GM21360 (cell line): Measurements from ENCODE around the gene CACNA1H.

Experiments
- ATAC-seq: cut with Tn5 transposase; IDR thresholded peaks from one replicate; pipeline ENCODE4 v1.9.1; 2021; ENCODE audit warnings: mild to moderate bottlenecking, moderate library complexity; ENCODE audit not compliant: unreplicated experiment

The CACNA1H gene

DNA sequence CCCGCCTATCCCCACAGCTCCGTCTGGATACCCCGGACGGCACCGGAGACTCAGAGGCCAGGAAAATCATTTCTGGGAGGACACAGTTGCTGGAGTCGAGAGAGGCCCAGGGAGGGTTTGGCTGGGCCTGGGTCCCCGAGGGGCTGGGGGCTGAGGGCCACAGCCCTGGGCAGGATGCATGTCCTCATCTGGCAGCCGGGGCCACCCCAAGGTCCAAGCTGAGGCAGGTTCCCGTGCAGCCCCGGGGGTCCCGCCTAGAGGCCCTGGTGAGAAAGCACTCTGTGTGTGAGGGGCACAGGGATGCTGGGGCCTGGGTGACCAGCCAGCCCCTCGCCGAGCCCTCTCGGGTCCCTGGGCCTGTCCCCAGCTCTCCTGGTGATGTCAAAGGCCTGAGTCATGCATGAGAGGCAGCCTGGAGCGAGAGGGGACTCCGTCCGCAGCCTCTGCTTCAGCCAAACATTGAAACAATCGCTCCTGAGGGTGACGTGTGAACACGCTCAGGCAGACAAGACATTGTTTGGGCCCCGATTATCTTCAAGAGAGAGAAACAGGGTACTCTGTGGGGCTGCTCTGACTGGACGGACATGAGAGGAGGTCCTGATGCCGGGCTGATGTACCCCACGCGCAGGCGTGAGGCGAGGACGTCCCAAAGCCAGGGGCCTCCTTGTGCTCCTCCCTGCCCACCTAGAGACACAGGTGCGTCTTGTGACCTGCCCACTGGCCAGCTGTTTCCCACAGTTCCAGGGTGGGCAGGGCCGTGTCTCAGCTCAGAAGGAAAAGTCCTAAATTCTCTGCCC lies 31.1 kb upstream of the CACNA1H start:
- no peak for ATAC-seq

DNA sequence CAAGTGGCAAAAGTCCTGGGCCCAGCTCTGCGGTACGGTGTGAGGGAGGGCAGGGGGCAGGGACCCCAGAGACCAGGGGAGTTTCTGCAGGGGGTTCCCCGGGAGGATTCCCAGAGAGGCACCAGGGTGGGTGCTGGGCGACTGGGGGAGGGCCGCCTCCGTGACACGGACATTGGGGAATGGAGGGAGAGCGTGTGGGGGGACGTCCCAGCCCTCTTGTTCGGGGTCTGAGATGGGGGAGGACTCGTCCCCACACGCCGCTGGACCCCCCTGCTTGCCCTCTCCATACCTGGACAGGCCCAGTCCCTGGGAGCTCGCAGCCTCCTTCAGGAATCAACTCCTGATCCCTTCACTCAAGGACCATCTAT lies 30.5 kb upstream of the CACNA1H start:
- ATAC-seq: no peak

DNA sequence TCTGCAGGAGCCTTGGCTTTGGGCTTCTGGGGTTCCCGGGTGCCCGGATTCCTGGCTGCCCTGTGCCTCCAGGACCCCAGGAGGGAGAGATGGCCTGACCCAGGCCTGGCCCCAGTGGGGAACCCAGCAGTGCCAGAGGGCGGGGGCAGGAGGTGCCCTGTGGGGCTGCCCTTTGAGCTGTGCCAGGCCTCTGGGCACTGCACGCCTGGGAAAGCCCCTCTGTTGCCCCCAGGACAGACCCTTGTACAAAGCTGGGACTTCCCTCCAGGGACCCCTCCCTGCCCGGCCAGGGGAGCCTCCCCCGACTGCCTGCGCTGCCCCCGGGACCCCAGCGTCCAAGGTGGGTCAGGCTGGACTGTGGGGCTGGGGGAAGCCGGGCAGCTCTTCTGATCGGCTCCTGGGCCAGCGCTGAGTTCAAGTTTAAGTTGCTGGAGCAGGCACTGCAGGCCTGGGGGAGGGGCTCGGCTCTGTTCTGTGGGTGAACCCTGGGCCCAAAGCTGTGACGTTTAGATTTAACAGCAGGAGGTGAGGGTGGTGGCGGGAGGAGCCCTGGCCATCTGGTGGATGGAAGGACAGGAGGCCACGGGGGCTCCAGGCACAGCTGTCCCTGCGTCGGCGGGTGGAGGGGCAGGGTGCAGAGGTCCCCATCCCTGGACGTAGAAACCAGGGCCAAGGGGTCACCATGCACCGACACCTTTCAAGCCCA lies 29.2 kb upstream of the CACNA1H start:
- ATAC-seq: no peak

DNA sequence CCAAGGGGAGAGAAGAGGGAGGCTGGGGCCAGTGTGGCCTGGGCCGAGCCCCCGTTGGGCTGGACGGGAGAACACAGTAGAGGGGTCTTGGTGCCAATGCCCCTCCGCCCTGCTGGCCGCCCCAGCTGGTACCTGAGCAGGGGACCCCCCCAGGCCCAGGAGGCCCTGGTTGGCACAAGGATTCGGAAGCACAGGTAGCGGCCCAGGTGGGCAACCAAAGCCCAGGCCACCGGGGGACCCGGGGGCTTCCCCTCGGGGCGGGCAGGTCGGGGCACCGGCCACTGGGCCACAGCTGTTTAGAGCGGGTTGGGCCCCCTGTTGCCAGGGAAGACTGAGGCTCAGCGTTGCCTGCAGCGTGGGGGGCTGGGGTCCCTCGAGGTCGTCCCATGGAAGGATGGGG lies 28.6 kb upstream of the CACNA1H start:
- ATAC-seq: no peak

DNA sequence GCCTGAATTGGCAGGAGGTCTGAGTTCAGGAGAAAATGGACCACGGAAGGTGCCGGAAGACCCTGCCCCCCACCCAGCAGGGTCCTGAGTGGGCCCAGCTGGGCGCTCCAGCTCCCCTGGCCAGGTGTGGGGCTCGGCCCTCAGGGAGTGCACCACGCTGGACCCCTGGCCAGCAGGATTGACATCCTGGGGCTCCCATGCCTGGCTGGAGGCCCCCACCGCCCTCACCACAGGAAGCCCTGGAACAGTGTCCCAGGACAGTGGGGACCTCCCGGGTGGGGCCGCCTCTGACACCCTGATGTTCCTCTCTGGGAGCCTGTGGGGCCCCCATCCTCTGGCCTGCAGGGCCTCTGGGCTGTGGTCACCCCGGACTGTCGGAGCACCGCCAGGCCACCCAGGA lies 28.1 kb upstream of the CACNA1H start:
- ATAC-seq: no peak

DNA sequence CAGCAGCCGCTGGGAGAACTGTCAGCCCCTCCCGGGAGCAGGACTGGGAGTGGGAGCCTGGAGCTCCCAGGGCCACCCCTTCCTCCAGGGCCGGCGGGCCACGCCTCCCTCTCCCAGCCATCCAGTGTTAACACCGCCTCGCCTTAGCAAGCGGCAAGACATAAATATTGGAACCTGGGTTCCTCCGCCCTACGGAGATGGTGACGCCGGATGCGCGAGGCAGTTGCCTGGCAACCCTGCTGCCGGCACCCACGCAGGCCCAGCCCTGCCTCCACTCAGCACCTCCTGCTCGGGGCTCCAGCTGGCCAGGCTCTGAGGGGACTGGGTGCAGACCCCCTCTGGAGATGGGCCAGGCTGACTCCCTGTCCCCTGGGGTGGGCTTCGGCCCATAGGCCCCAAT lies 27.4 kb upstream of the CACNA1H start:
- ATAC-seq: no peak

DNA sequence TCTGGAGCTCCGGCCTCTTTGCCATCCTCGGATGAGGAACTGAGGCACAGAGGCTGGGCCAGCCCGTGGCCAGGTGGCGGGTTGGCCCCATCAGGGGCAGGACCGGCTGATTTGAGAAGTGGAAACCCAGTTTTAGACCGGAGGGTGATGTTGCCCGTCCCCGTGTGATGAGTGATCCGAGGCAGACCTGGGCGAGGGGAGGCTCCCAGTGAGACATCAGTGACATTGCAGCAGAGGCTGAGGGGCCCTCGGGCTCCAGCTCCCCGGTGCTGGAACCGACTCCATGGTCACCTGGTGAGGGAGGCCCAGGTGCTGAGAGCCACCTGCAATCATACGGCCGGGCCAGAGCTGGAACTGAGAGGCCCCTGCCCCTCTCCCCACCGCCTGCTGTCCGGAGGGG lies 26.9 kb upstream of the CACNA1H start:
- no peak for ATAC-seq

DNA sequence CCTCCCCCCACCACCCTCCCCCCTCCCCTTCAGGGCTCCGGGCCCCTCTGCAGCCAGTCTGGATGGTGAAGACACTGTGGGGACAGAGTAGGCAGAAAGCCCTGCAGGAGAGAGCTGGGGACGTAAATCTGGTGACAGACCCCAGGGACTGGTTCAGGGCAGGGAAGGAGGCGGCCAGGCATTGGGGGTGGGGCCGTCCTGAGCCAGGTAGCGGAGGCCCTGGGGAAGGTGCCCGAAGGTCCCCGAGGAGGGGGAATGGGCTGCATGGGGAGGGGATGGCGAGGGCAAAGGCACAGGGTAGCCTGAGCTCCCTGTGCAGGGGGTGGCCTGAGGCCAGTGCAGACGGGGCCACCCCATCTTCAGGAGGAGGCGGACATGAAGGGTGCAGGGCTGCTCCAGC lies 26.3 kb upstream of the CACNA1H start:
- no peak for ATAC-seq

DNA sequence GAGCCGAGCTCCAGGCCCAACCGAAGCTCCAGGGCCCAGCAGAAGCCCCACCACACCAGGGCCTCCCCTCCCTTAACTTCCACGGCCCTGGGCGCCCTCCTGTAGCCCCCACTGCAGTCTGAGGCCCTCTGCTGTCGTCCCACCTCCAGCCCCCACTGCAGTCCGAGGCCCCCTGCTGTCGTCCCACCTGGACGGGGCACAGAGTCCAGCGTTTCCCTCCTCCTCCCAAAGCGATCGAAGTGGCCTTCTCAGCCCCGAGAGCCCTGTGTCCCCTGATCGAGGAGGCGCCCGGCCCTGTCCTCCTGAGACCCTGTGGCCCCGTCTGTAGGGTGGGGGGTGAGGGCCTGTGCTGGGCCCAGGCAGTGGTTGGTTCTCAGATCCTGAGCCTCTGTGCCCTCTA lies 25.8 kb upstream of the CACNA1H start:
- ATAC-seq: no peak

DNA sequence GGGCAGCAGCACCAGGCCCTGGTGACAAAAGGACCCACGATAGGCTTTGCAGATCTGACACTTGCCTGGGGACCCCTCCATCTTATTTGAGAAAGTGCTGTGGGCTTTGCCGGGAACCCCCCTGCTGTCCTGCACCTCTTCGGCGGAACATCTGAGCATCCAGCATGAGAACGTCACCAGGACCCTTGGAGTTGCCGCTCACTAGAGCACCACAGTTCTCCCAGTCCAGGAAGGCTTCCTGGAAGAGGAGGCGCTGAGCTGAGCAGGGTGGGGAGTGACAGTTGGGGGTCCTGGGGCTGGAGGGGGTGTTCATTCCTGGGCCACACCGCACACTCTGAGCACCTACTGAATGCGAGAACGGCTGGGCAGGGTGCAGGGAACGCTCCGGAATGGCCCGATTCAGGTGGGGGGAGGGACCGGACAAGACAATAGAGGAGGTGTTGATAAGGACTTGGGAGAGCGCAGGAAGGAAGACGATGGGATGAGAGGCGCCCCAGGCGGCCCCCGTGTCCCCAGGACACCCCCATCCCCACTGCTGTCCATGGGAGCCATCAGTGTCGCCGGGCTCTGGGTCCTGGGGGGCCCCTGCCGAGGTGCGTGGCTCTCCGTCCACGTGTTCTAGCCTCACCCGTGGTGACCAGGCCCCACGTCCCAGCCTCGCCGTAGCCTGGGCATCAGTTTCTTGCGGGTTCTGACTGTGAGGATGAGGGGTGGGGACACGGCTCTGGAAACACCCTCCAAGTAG lies 24.8 kb upstream of the CACNA1H start:
- ATAC-seq: no peak

DNA sequence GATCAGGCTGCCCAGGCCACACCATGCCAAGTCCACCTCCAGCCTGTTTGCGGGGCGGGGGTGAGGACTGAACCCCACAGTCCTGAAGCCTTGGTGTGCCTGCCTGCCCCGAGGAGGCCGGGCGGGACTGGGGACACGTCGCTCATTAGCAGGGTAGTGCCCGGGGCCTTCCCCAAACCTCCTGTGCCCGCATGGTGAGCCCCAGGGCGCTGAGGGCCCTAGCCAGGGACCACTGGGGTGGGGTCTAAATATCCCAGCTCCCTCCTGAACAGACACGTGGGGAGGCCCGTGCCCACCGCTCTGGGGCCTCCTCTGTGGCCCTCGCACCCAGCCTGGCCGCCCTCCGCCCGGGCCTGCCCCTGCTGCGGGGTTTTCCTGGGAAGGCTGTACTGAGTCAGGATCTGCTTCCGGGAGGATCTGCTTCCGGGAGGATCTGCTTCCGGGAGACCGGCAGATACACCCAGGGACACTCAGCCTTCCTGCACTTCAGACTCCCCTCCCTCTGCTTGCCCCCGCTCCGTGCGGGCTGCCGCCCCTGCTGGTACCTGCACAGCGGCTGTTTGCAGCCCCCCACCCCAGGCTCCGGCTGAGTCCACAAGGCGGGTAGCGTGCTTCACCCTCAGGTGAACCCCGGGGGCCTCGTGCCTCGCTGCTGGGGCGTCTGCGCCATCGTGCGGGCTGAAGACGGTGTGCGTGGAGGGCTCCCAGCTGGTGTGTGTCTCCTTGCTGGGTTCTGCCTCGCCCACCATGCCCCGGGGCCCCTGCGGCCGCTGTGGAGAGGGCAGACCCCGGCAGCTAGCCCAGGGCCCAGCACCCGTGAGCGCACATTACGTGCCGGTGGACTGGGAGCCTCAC lies 23.6 kb upstream of the CACNA1H start:
- ATAC-seq: no peak

DNA sequence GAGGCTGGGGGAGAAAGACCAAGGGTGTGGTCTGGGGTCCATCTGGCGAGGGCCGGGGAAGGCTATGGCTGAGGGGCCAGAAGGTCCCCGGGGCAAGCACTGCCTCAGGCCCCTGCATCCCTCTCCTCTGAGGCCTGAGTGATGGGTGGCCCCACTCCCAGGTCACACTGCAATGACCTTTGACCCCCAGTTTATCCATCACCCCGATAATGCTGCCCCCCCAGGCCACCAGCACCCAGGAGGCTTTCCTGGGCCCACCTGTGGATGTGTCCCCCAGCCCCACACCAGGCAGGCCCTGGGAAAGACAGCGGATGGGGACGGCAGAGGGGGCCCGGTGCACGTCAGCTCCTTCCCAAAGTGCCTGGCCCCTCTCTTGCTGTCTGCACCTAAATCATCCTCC lies 22.5 kb upstream of the CACNA1H start:
- no peak for ATAC-seq

DNA sequence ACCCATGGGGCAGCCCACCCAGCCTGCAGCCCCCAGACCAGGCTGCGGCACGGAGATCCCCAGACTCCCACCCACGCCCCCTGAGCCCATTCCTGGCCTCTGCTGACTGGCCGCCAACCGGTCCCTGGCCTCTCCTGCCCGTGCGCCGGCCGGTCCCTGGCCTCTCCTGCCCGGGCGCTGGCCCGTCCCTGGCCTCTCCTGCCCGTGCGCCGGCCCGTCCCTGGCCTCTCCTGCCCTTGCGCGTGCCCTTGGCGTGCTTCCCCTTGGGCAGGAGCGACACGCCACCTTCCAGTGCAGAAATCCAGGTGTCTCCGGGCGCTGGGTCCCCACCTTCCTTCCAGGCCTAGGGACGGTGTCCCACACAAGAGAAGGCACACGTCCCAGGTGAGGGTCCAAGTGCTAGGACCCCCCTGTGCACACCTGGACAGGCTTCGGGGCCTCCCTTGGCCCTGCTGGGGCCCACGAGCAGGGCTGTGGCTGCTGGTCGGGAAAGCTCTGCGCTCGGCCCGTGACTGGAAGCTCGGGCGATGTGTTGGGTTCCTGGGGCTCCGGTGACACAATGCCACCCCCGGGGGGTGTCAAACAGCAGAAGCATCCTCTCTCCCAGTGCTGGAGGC lies 21.4 kb upstream of the CACNA1H start:
- no peak for ATAC-seq

DNA sequence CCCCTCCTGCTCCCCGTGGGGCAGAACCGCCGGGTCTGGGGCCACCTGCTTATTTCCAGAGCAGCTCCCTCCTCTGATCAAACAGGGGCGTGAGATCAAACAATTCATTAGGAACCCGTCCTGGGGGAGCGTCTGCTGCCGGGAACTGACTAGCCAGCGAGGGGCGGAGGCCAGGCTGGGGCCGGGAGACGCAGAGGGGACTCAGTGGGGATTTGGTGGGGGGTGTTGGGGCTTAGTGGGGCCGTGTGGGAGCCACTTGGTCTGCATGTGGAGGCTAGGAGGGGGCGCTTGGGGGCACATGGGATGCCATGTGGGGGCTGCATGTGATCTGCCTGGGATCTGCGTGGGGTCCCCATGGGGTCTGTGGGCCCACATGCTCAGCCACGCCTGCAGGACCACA lies 20.5 kb upstream of the CACNA1H start:
- no peak for ATAC-seq

DNA sequence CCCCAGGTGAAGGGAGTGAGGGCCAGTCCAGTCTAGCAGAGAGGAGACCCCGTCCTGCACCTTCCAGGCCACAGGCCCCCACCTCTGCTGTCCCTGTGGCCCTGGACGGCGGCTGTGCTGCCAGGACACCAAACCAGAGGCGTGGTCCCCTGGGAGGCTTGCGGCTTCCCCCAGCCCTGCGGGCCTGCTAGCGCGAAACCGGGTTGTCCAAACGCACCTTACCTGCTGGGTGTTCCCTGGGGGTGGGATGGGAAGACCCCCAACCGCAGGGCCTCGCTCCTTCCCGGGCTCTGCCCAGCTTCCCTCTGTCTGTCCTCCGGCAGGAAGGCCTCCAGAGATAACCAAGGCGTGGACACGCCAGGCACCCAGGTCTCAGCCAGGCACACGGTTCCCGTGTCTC lies 19.6 kb upstream of the CACNA1H start:
- ATAC-seq: no peak

DNA sequence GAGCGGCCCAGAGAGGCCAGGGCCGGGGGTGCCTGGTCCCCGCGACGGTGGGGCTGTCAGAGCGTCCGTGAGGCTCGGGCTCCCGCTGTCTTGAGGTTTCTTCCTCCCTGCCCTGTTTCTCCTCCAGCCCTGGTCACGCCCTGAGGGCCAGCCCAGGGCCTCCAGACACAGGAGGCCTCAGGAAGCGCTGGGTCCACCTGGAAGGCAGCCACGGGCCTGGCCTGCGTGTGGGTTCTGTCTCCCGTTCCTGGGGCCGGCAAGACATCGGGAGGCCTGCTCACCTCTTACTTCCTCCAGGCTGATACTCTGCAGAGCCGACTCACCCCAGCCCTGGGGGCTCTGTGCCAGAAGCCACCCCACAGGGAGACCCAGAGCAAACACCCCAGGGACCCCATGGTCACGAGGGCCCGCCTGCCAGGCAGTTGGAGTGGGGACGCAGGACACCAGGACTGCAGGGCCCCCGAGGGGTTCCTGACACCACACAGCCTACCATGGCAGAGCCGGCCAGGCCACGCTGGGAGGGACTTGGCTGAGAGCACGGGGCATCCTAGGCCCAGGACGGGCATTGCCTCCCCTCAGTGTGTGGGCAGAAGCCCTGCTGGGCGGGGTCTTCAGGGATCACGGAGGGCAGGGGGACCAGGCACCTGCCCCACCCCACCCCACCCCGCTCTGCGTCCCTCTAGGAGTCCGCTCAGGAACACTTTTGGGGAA lies 18.9 kb upstream of the CACNA1H start:
- no peak for ATAC-seq

DNA sequence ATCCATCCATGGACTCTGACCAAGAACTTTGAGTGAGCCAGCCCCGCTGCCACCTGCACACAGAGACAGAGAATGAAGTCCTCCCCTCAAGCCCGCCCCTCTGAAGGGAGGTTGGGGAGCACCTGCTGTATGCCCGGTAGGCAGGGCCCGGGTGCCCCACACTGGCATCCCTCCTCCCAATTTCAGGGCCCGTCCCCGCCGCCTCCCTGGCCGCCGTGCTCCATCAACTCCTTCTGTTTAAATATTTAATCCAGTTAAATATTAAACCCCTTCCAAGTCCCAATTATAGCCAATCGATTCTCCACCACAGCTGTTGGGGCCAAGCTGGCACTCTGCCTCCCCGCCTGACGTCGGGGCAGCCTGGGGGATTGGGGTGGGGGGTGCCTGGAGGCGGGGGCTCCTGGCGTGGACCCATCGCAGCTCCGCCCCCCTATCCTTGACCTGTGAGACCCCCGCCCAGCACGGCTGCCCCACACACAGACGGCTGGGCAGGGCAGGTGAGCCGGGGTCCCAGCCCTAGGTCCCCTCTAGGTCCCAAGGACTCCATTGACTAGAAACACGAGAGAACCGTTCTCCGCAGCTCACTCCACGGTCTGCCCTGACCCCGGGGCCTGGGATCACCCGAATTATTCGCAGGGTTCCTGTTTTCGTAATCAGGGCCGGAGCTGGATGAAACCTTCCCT lies 18.0 kb upstream of the CACNA1H start:
- no peak for ATAC-seq

DNA sequence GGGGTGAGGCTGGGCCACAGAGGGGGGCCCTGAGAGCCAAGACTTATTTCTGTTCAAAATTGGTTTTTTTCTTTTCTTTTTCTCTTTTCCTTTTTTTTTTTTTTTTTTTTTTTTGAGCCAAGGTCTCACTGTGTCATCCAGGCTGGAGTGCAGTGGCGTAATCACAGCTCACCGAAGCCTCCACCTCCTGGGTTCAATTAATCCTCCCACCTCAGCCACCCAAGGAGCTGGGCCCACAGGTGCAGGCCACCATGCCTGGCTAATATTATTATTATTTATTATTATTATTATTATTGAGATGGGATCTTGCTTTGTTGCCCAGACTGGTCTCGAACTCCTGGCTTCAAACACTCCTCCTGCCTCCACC lies 17.5 kb upstream of the CACNA1H start:
- no peak for ATAC-seq

DNA sequence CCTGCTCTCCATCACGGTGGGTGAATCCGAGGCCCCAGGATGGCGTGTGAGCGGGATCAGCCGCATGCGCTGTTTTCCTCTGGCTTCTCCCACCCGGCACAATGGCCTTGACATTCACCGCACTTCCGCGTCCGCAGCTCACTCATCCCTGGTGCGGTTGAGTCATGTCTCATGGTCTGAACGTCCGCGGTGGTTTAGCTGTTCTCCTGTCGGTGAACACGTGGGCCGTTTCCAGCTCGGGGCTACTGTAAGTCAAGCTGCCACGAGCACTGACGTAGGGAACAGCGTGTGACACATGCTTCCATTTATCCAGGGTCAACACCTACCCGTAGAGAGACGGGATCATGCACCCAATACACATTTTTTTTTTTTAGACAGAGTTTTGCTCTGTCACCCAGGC lies 15.3 kb upstream of the CACNA1H start:
- ATAC-seq: no peak
